ENCODE measurements around the gene ALX3.
A peak's percentile ranks its signal among the peaks of the same experiment; 100 is the strongest.

Gene ALX3

GRCh38 chr1:110012100-110012780, 58.2 kb downstream of the ALX3 start:
- Histone ChIP-seq H3K36me3 (ENCODE audit: control insufficient read depth in 2 of 2, insufficient read depth in 1 of 2, low read length in 2 of 2) (peaks cover 24 to 84% of the 10 kb centered on the region in 2 experiments), H3K4me3 (ENCODE audit: low read depth, low read length) (no peak overlapping the region), H3K27ac (ENCODE audit: extremely low read depth, low read depth, low read length) (no peak overlapping the region), H3K4me1 (ENCODE audit: control insufficient read depth, insufficient read depth, low read length) (peaks cover 2% of the 10 kb centered on the region; the same call in 1 of the 2 replicates), H3K9me3 (ENCODE audit: control insufficient read depth, insufficient read depth, low read depth, low read length) (no peaks in the 10 kb centered on the region)
- no peak for TF ChIP-seq ZNF18 (tag by site-specific recombination; IDR thresholded peaks at IDR 0.05)
- TF ChIP-seq ZBTB48 (tag by site-specific recombination; IDR thresholded peaks at IDR 0.05), result no peak
- no peak for TF ChIP-seq ZNF146 (tag by site-specific recombination; IDR thresholded peaks at IDR 0.05)
- no peak for TF ChIP-seq ZSCAN4 (tag by site-specific recombination; IDR thresholded peaks at IDR 0.05)
- TF ChIP-seq ZNF510 (tag by site-specific recombination; IDR thresholded peaks at IDR 0.05; ENCODE audit: insufficient replicate concordance), result no peak
- TF ChIP-seq ZNF157 (tag by site-specific recombination; IDR thresholded peaks at IDR 0.05), result no peak
- TF ChIP-seq ZNF23 (tag by site-specific recombination; IDR thresholded peaks at IDR 0.05; ENCODE audit: borderline replicate concordance), result no peak
- no peak for TF ChIP-seq PATZ1 (tag by site-specific recombination; IDR thresholded peaks at IDR 0.05)
- CTCF ChIA-PET, result interaction anchor here (0.6 to 4.0 kb wide), 11 partner anchors 10 to 303 kb away, joined by 3 to 48 read pairs (median 3); partner anchors contain the start of gene AHCYL1
- POLR2A ChIA-PET, result interaction anchor here (1.1 kb wide), 1 partner anchor 27 kb away, joined by 4 read pairs; the partner anchor contains the start of gene AHCYL1

GRCh38 chr1:110011527-110012041, 58.9 kb downstream of the ALX3 start:
- Histone ChIP-seq H3K27ac (ENCODE audit: extremely low read depth, low read depth, low read length) (no peak overlapping the region), H3K9me3 (ENCODE audit: control insufficient read depth, insufficient read depth, low read depth, low read length) (no peaks in the 10 kb centered on the region), H3K4me3 (ENCODE audit: low read depth, low read length) (no peak overlapping the region), H3K4me1 (ENCODE audit: control insufficient read depth, insufficient read depth, low read length) (peaks cover 7% of the 10 kb centered on the region; the same call in 1 of the 2 replicates), H3K36me3 (ENCODE audit: control insufficient read depth in 2 of 2, insufficient read depth in 1 of 2, low read length in 2 of 2) (peaks cover 24 to 77% of the 10 kb centered on the region in 2 experiments)
- POLR2A ChIA-PET, result interaction anchor here (1.1 kb wide), 1 partner anchor 27 kb away, joined by 4 read pairs; the partner anchor contains the start of gene AHCYL1
- CTCF ChIA-PET, result interaction anchor here (0.5 to 4.0 kb wide), 21 partner anchors 9 to 631 kb away, joined by 3 to 48 read pairs (median 3); partner anchors contain the start of gene AHCYL1
- TF ChIP-seq ZNF654 (tag by site-specific recombination; IDR thresholded peaks at IDR 0.05; ENCODE audit: low read depth), result peak; percentile 44
- no peak for TF ChIP-seq YY1 (tag by site-specific recombination; IDR thresholded peaks at IDR 0.05)
- TF ChIP-seq CTCF (tag by site-specific recombination; IDR thresholded peaks at IDR 0.05), result peak; percentile 42; the same call in 1 of the 2 replicates
- no peak for TF ChIP-seq BCL11A (tag by site-specific recombination; IDR thresholded peaks at IDR 0.05; ENCODE audit: low read depth)
